ENCODE measurements around the gene CYTH4. TPM values are rescaled to one million over a fixed set of nuclear protein-coding genes. Genes with fewer than 3 reads are reported as not detected.

Gene CYTH4
- total RNA-seq, 1 experiment from 2014 or later, result 0.15 TPM

DNA sequence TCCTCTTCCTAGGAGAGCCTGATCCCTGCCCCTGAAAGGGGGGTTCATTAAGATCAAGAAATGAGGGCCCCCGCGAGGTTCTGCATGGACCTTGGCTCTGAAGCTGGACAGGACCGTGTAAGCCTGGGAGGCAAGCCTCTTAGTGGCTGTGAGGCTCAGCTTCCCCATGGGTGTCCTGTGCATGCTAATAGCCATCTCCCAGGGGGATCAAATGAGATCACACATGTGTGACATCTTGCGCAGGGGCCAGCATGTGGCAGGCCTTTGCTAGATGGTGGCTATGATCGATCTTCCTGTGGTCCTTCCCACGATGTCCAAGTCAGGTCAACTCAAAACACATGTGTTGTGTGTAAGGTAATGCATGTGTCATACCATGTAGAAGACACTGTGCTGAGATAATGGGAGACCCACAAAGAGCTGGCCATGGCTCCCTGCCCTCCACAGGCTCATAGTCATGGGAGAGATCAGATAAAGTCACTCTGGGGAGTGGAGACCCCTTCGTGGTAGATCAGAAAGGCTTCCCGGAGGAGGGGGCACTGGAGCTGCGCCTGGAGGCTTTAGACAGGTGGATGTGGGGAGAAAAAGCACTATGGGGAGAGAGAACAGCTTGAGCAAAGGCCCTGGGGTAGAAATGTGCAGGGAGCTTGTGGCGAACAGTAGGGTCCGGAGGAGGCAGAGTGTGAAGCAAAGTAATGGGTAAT lies 41.9 kb upstream of the CYTH4 start (continued):
- TF ChIP-seq GABPB1 (CRISPR knock-in tag; IDR thresholded peaks at IDR 0.05), result no peak
- TF ChIP-seq, protein P1, sequence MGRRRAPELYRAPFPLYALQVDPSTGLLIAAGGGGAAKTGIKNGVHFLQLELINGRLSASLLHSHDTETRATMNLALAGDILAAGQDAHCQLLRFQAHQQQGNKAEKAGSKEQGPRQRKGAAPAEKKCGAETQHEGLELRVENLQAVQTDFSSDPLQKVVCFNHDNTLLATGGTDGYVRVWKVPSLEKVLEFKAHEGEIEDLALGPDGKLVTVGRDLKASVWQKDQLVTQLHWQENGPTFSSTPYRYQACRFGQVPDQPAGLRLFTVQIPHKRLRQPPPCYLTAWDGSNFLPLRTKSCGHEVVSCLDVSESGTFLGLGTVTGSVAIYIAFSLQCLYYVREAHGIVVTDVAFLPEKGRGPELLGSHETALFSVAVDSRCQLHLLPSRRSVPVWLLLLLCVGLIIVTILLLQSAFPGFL (CRISPR knock-in tag; IDR thresholded peaks at IDR 0.05; ENCODE audit: borderline replicate concordance), result no peak

DNA sequence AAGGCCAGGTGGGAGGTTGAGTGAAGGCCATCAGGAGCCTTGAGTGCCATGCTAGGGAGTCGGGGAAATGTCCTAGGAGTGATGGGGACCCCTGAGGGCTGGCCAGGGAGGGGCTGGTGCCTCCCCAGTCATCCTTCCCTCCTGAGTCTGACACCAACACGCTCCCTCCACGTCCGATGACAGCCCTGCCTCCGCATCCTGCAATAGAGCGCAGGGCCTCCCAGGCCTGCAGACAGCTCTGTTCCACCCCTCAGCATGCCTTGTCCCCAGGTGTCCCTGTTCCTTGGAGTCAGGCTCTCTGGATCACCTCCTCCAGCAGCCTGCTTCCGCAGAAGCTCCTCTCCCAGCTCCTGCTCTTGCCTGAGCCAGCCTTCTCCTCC lies 41.4 kb upstream of the CYTH4 start:
- ATAC-seq, result no peak
- peaks cover 27% of the 10 kb centered on the region for H3K4me1 Mint-ChIP-seq
- TF ChIP-seq NFYB (CRISPR knock-in tag; conservative IDR thresholded peaks at IDR 0.05; ENCODE audit: low read depth) (no peak), ZNF219 (CRISPR knock-in tag; IDR thresholded peaks at IDR 0.05; ENCODE audit: borderline replicate concordance) (no peak), JUN (CRISPR knock-in tag; IDR thresholded peaks at IDR 0.05) (no peak), CBFB (CRISPR knock-in tag; IDR thresholded peaks at IDR 0.05; ENCODE audit: low read depth) (no peak), TEAD4 (CRISPR knock-in tag; IDR thresholded peaks at IDR 0.05) (no peak), ZNF416 (CRISPR knock-in tag; IDR thresholded peaks at IDR 0.05) (no peak), GABPB1 (CRISPR knock-in tag; IDR thresholded peaks at IDR 0.05) (no peak), CREB1 (CRISPR knock-in tag; IDR thresholded peaks at IDR 0.05) (no peak), ESRRA (CRISPR knock-in tag; IDR thresholded peaks at IDR 0.05; ENCODE audit: borderline replicate concordance) (no peak), SMAD3 (CRISPR knock-in tag; IDR thresholded peaks at IDR 0.05; ENCODE audit: borderline replicate concordance) (no peak), ZNF263 (CRISPR knock-in tag; IDR thresholded peaks at IDR 0.05; ENCODE audit: low read depth) (no peak)
- H3K4me3 Mint-ChIP-seq, result no peak overlapping the region
- H3K36me3 Mint-ChIP-seq, result no peaks in the 10 kb centered on the region
- DNase-seq (ENCODE audit: low spot score), result no peak
- peaks cover 2% of the 10 kb centered on the region for H3K27me3 Mint-ChIP-seq (ENCODE audit: low read depth)
- CTCF ChIA-PET, result interaction anchor here (0.9 to 6.7 kb wide), 3 partner anchors 12 to 42 kb away, joined by 3 to 83 read pairs (median 40); no protein-coding TSS in a partner anchor
- H3K9me3 Mint-ChIP-seq, result no peaks in the 10 kb centered on the region
- H3K27ac Mint-ChIP-seq, result no peak overlapping the region
- POLR2A ChIA-PET, result no interaction called here

DNA sequence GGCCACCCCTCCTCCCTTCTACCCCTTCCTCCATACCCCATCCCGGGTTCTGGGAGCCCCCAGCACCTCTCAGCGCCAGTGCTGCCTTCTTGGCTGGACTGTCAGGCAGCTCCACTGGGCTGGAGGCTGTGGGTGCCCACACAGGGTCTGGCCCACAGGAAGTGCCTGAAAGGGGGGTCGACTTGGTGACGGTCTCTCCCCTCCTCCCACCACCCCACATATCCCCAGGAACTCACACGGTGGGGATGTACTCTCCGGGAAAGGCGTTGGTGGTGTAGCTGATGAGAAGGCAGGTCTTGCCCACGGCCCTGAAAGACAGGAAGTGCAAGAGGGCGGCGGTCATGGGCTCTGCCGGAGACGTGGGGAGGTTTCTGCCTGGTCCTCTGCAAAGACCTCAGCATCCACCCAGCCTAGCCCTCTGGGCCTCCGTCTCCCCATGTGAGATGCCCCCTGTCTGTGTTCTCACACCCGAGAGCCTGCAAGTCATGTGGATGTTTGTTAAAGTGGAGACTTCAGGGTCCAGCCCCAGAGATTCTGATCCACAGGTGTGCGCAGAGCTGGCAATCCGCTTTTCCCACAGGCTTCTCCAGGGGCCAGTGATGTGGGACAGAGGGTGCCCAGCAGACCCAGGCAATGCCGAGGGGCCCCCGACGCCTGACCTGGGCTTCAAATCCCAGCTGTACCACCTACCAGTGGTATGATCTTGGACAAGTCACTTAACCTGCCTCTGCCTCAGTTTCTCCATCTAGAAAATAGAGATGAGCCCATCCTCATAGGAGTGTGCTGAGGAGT lies 40.8 kb upstream of the CYTH4 start:
- Mint-ChIP-seq H3K27ac (no peak overlapping the region), H3K27me3 (ENCODE audit: low read depth) (peaks cover 2% of the 10 kb centered on the region), H3K4me1 (peaks cover 27% of the 10 kb centered on the region), H3K9me3 (no peaks in the 10 kb centered on the region), H3K36me3 (no peaks in the 10 kb centered on the region), H3K4me3 (no peak overlapping the region)
- DNase-seq (ENCODE audit: low spot score) (no peak), ATAC-seq (no peak)
- POLR2A ChIA-PET, result no interaction called here
- CTCF ChIA-PET, result interaction anchor here (0.9 to 6.7 kb wide), 4 partner anchors 12 to 187 kb away, joined by 3 to 83 read pairs (median 22); no protein-coding TSS in a partner anchor
- TF ChIP-seq ZNF423 (CRISPR knock-in tag; IDR thresholded peaks at IDR 0.05), result no peak
- no peak for TF ChIP-seq NFYB (CRISPR knock-in tag; conservative IDR thresholded peaks at IDR 0.05; ENCODE audit: low read depth)
- TF ChIP-seq, protein P2, sequence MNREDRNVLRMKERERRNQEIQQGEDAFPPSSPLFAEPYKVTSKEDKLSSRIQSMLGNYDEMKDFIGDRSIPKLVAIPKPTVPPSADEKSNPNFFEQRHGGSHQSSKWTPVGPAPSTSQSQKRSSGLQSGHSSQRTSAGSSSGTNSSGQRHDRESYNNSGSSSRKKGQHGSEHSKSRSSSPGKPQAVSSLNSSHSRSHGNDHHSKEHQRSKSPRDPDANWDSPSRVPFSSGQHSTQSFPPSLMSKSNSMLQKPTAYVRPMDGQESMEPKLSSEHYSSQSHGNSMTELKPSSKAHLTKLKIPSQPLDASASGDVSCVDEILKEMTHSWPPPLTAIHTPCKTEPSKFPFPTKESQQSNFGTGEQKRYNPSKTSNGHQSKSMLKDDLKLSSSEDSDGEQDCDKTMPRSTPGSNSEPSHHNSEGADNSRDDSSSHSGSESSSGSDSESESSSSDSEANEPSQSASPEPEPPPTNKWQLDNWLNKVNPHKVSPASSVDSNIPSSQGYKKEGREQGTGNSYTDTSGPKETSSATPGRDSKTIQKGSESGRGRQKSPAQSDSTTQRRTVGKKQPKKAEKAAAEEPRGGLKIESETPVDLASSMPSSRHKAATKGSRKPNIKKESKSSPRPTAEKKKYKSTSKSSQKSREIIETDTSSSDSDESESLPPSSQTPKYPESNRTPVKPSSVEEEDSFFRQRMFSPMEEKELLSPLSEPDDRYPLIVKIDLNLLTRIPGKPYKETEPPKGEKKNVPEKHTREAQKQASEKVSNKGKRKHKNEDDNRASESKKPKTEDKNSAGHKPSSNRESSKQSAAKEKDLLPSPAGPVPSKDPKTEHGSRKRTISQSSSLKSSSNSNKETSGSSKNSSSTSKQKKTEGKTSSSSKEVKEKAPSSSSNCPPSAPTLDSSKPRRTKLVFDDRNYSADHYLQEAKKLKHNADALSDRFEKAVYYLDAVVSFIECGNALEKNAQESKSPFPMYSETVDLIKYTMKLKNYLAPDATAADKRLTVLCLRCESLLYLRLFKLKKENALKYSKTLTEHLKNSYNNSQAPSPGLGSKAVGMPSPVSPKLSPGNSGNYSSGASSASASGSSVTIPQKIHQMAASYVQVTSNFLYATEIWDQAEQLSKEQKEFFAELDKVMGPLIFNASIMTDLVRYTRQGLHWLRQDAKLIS (CRISPR knock-in tag; IDR thresholded peaks at IDR 0.05; ENCODE audit: borderline replicate concordance), result no peak
- TF ChIP-seq, protein P3, sequence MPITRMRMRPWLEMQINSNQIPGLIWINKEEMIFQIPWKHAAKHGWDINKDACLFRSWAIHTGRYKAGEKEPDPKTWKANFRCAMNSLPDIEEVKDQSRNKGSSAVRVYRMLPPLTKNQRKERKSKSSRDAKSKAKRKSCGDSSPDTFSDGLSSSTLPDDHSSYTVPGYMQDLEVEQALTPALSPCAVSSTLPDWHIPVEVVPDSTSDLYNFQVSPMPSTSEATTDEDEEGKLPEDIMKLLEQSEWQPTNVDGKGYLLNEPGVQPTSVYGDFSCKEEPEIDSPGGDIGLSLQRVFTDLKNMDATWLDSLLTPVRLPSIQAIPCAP (CRISPR knock-in tag; IDR thresholded peaks at IDR 0.05), result no peak
- no peak for TF ChIP-seq NR3C1 (CRISPR knock-in tag; conservative IDR thresholded peaks at IDR 0.05; ENCODE audit: low read depth)
- TF ChIP-seq, protein P4, sequence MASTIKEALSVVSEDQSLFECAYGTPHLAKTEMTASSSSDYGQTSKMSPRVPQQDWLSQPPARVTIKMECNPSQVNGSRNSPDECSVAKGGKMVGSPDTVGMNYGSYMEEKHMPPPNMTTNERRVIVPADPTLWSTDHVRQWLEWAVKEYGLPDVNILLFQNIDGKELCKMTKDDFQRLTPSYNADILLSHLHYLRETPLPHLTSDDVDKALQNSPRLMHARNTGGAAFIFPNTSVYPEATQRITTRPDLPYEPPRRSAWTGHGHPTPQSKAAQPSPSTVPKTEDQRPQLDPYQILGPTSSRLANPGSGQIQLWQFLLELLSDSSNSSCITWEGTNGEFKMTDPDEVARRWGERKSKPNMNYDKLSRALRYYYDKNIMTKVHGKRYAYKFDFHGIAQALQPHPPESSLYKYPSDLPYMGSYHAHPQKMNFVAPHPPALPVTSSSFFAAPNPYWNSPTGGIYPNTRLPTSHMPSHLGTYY (CRISPR knock-in tag; IDR thresholded peaks at IDR 0.05), result no peak
- no peak for TF ChIP-seq GABPB1 (CRISPR knock-in tag; IDR thresholded peaks at IDR 0.05)
- TF ChIP-seq TEAD1 (CRISPR knock-in tag; IDR thresholded peaks at IDR 0.05), result no peak
- no peak for TF ChIP-seq ZNF263 (CRISPR knock-in tag; IDR thresholded peaks at IDR 0.05; ENCODE audit: low read depth)
- TF ChIP-seq RORB (CRISPR knock-in tag; IDR thresholded peaks at IDR 0.05), result no peak
- TF ChIP-seq, protein P5, sequence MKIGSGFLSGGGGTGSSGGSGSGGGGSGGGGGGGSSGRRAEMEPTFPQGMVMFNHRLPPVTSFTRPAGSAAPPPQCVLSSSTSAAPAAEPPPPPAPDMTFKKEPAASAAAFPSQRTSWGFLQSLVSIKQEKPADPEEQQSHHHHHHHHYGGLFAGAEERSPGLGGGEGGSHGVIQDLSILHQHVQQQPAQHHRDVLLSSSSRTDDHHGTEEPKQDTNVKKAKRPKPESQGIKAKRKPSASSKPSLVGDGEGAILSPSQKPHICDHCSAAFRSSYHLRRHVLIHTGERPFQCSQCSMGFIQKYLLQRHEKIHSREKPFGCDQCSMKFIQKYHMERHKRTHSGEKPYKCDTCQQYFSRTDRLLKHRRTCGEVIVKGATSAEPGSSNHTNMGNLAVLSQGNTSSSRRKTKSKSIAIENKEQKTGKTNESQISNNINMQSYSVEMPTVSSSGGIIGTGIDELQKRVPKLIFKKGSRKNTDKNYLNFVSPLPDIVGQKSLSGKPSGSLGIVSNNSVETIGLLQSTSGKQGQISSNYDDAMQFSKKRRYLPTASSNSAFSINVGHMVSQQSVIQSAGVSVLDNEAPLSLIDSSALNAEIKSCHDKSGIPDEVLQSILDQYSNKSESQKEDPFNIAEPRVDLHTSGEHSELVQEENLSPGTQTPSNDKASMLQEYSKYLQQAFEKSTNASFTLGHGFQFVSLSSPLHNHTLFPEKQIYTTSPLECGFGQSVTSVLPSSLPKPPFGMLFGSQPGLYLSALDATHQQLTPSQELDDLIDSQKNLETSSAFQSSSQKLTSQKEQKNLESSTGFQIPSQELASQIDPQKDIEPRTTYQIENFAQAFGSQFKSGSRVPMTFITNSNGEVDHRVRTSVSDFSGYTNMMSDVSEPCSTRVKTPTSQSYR (CRISPR knock-in tag; IDR thresholded peaks at IDR 0.05), result no peak
